Activated CD8-positive, alpha-beta T cell treated with anti-CD3 and anti-CD28 coated beads, Interleukin-2, amount 10 ng/mL, durations not matched to agents 7 days and 5 days (primary cell): ENCODE data around the gene CPEB1. TPM values are rescaled to one million over a fixed set of nuclear protein-coding genes. Genes with fewer than 3 reads are reported as not detected.

Experiments
- ATAC-seq: fragments of 150-1000 bp; cut with Tn5 transposase; one replicate; pipeline ENCODE4 v1.10.0; 2021; ENCODE audit warnings: moderate library complexity
- CTCF ChIA-PET: fragments of 350-600 bp; sonication (Branson Sonifier 250); formaldehyde crosslinking; loops from one replicate; lab custom pipeline; 2021; ENCODE audit warnings: antibody characterized with exemption; lab: Charles Lee
- POLR2A ChIA-PET: fragments of 350-600 bp; sonication (Branson Sonifier 250); formaldehyde crosslinking; loops from one replicate; lab custom pipeline; 2021; ENCODE audit warnings: antibody characterized with exemption; lab: Charles Lee
- DNase-seq: peaks from one replicate; pipeline ENCODE4 v3.0.0-alpha.2; 2020
- H3K27ac Mint-ChIP-seq: one replicate; pipeline ENCODE4 v1.8.0; 2021; ENCODE audit warnings: mild to moderate bottlenecking, mixed read lengths
- H3K27me3 Mint-ChIP-seq: one replicate; pipeline ENCODE4 v1.8.0; 2021; ENCODE audit warnings: low read depth, mixed read lengths
- H3K36me3 Mint-ChIP-seq: one replicate; pipeline ENCODE4 v1.8.0; 2021; ENCODE audit warnings: low read depth, mixed read lengths
- H3K4me1 Mint-ChIP-seq: one replicate; pipeline ENCODE4 v1.8.0; 2021; ENCODE audit warnings: low read depth, mixed read lengths
- H3K4me3 Mint-ChIP-seq: one replicate; pipeline ENCODE4 v1.8.0; 2021; ENCODE audit warnings: mild to moderate bottlenecking, mixed read lengths
- H3K9me3 Mint-ChIP-seq: one replicate; pipeline ENCODE4 v1.8.0; 2022; ENCODE audit warnings: mixed read lengths; ENCODE audit not compliant: insufficient read depth
- total RNA-seq, 2 experiments: library from RNA; stranded (reverse); gene quantifications; one replicate each; pipeline ENCODE4 v1.2.3, GENCODE V29; 2021

The CPEB1 gene
- total RNA-seq, 2 experiments from 2014 or later: 0.18 to 0.29 TPM

- H3K4me1 Mint-ChIP-seq: no peaks in the 10 kb centered on the region
- DNase-seq (no peak), ATAC-seq (no peak)
- no peak overlapping the region for H3K4me3 Mint-ChIP-seq
- no peaks in the 10 kb centered on the region for H3K36me3 Mint-ChIP-seq
- no peaks in the 10 kb centered on the region for H3K9me3 Mint-ChIP-seq
- no peaks in the 10 kb centered on the region for H3K27me3 Mint-ChIP-seq
- no peak overlapping the region for H3K27ac Mint-ChIP-seq
- CTCF ChIA-PET: no interaction called here
- POLR2A ChIA-PET: no interaction called here
Measured at GRCh38 chr15:82624008-82624407, 23.2 kb downstream of the CPEB1 start.

GRCh38 chr15:82621970-82622369, 25.2 kb downstream of the CPEB1 start:
- Mint-ChIP-seq H3K27ac (no peak overlapping the region), H3K36me3 (no peaks in the 10 kb centered on the region), H3K27me3 (peaks cover 6% of the 10 kb centered on the region), H3K9me3 (no peaks in the 10 kb centered on the region), H3K4me3 (no peak overlapping the region), H3K4me1 (no peaks in the 10 kb centered on the region)
- ChIA-PET CTCF (no interaction called here), POLR2A (no interaction called here)
- DNase-seq (no peak), ATAC-seq (no peak)

GRCh38 chr15:82613747-82614146, 33.4 kb downstream of the CPEB1 start:
- Mint-ChIP-seq H3K36me3 (no peaks in the 10 kb centered on the region), H3K4me3 (no peak overlapping the region), H3K27me3 (peaks cover 8% of the 10 kb centered on the region), H3K4me1 (no peaks in the 10 kb centered on the region), H3K9me3 (no peaks in the 10 kb centered on the region), H3K27ac (no peak overlapping the region)
- CTCF ChIA-PET: no interaction called here
- DNase-seq (no peak), ATAC-seq (no peak)
- POLR2A ChIA-PET: no interaction called here

- ChIA-PET POLR2A (no interaction called here), CTCF (no interaction called here)
- DNase-seq: no peak
- Mint-ChIP-seq H3K4me3 (no peak overlapping the region), H3K9me3 (no peaks in the 10 kb centered on the region), H3K27ac (no peak overlapping the region), H3K4me1 (no peaks in the 10 kb centered on the region), H3K27me3 (peaks cover 3% of the 10 kb centered on the region), H3K36me3 (no peaks in the 10 kb centered on the region)
- ATAC-seq: no peak
Measured at GRCh38 chr15:82611348-82611747, 35.8 kb downstream of the CPEB1 start.

GRCh38 chr15:82602195-82602594, 45.0 kb downstream of the CPEB1 start:
- Mint-ChIP-seq H3K27ac (no peak overlapping the region), H3K4me1 (no peaks in the 10 kb centered on the region), H3K4me3 (no peak overlapping the region), H3K36me3 (no peaks in the 10 kb centered on the region), H3K27me3 (peaks cover 8% of the 10 kb centered on the region), H3K9me3 (no peaks in the 10 kb centered on the region)
- POLR2A ChIA-PET: no interaction called here
- ATAC-seq (no peak), DNase-seq (no peak)
- CTCF ChIA-PET: no interaction called here

- no peak for ATAC-seq
Measured at GRCh38 chr15:82599862-82600261, 47.3 kb downstream of the CPEB1 start.

GRCh38 chr15:82597815-82598214, 49.3 kb downstream of the CPEB1 start:
- Mint-ChIP-seq H3K4me3 (no peak overlapping the region), H3K36me3 (no peaks in the 10 kb centered on the region), H3K27me3 (peaks cover 10% of the 10 kb centered on the region), H3K4me1 (no peaks in the 10 kb centered on the region), H3K9me3 (no peaks in the 10 kb centered on the region), H3K27ac (no peak overlapping the region)
- ATAC-seq (no peak), DNase-seq (no peak)
- POLR2A ChIA-PET: no interaction called here
- CTCF ChIA-PET: no interaction called here

More at GRCh38 chr15:82599862-82600261, 47.3 kb downstream of the CPEB1 start:
- H3K4me1 Mint-ChIP-seq: no peaks in the 10 kb centered on the region
- H3K4me3 Mint-ChIP-seq: no peak overlapping the region
- H3K9me3 Mint-ChIP-seq: no peaks in the 10 kb centered on the region
- DNase-seq: no peak
- ChIA-PET POLR2A (no interaction called here), CTCF (no interaction called here)
- peaks cover 10% of the 10 kb centered on the region for H3K27me3 Mint-ChIP-seq
- no peak overlapping the region for H3K27ac Mint-ChIP-seq
- no peaks in the 10 kb centered on the region for H3K36me3 Mint-ChIP-seq

GRCh38 chr15:82595766-82596165, 51.4 kb downstream of the CPEB1 start:
- H3K4me1 Mint-ChIP-seq: no peaks in the 10 kb centered on the region
- ATAC-seq: no peak
- H3K36me3 Mint-ChIP-seq: no peaks in the 10 kb centered on the region
- ChIA-PET POLR2A (no interaction called here), CTCF (no interaction called here)
- DNase-seq: no peak
- H3K27me3 Mint-ChIP-seq: peaks cover 10% of the 10 kb centered on the region
- no peak overlapping the region for H3K27ac Mint-ChIP-seq
- H3K4me3 Mint-ChIP-seq: no peak overlapping the region
- no peaks in the 10 kb centered on the region for H3K9me3 Mint-ChIP-seq

GRCh38 chr15:82595203-82595602, 52.0 kb downstream of the CPEB1 start:
- DNase-seq (no peak), ATAC-seq (no peak)
- H3K27ac Mint-ChIP-seq: no peak overlapping the region
- no peaks in the 10 kb centered on the region for H3K36me3 Mint-ChIP-seq
- H3K27me3 Mint-ChIP-seq: peaks cover 10% of the 10 kb centered on the region
- no peaks in the 10 kb centered on the region for H3K4me1 Mint-ChIP-seq
- POLR2A ChIA-PET: no interaction called here
- no peaks in the 10 kb centered on the region for H3K9me3 Mint-ChIP-seq
- no peak overlapping the region for H3K4me3 Mint-ChIP-seq
- CTCF ChIA-PET: no interaction called here

GRCh38 chr15:82587805-82588204, 59.4 kb downstream of the CPEB1 start:
- ChIA-PET POLR2A (no interaction called here), CTCF (no interaction called here)
- Mint-ChIP-seq H3K36me3 (no peaks in the 10 kb centered on the region), H3K9me3 (no peaks in the 10 kb centered on the region), H3K27me3 (peaks cover 22% of the 10 kb centered on the region), H3K4me3 (no peak overlapping the region), H3K4me1 (no peaks in the 10 kb centered on the region), H3K27ac (no peak overlapping the region)
- DNase-seq (no peak), ATAC-seq (no peak)

- Mint-ChIP-seq H3K27me3 (peaks cover 22% of the 10 kb centered on the region), H3K4me1 (no peaks in the 10 kb centered on the region), H3K36me3 (no peaks in the 10 kb centered on the region), H3K9me3 (no peaks in the 10 kb centered on the region), H3K4me3 (no peak overlapping the region), H3K27ac (no peak overlapping the region)
- CTCF ChIA-PET: no interaction called here
- POLR2A ChIA-PET: no interaction called here
- DNase-seq (no peak), ATAC-seq (no peak)
Measured at GRCh38 chr15:82585072-82585471, 62.1 kb downstream of the CPEB1 start.

- DNase-seq: no peak
- Mint-ChIP-seq H3K4me3 (no peak overlapping the region), H3K27ac (no peak overlapping the region), H3K4me1 (no peaks in the 10 kb centered on the region), H3K9me3 (no peaks in the 10 kb centered on the region), H3K36me3 (no peaks in the 10 kb centered on the region), H3K27me3 (peaks cover 7% of the 10 kb centered on the region)
- ChIA-PET CTCF (no interaction called here), POLR2A (no interaction called here)
- ATAC-seq: no peak
Measured at GRCh38 chr15:82580713-82581112, 66.5 kb downstream of the CPEB1 start.

- no peak overlapping the region for H3K27ac Mint-ChIP-seq
- no peaks in the 10 kb centered on the region for H3K4me1 Mint-ChIP-seq
- no peaks in the 10 kb centered on the region for H3K9me3 Mint-ChIP-seq
- POLR2A ChIA-PET: no interaction called here
- ATAC-seq (no peak), DNase-seq (no peak)
- no peaks in the 10 kb centered on the region for H3K36me3 Mint-ChIP-seq
- peaks cover 19% of the 10 kb centered on the region for H3K27me3 Mint-ChIP-seq
- no peak overlapping the region for H3K4me3 Mint-ChIP-seq
- CTCF ChIA-PET: no interaction called here
Measured at GRCh38 chr15:82575335-82575734, 71.8 kb downstream of the CPEB1 start.
